Testis (tissue), 2 donors: ENCODE data around the gene OR2B2.

Source experiments
- POLR2A ChIP-seq: fragments of 450-650 bp; IDR thresholded peaks from one replicate; pipeline ENCODE4 v1.6.1; 2017; ENCODE audit warnings: antibody characterized with exemption, mild to moderate bottlenecking, moderate library complexity
- TF ChIP-seq, protein P1 (sequence below), 3 experiments: fragments of 450-650 bp in 2 of 3; fragments of 200-600 bp in 1 of 3; sonication (generic) in 1 of 3; IDR thresholded peaks; one replicate each; pipeline ENCODE4 v1.5.1; 2016 to 2019; ENCODE audit warnings: antibody characterized with exemption in 3 of 3, mild to moderate bottlenecking in 2 of 3, moderate library complexity in 1 of 3

DNA sequence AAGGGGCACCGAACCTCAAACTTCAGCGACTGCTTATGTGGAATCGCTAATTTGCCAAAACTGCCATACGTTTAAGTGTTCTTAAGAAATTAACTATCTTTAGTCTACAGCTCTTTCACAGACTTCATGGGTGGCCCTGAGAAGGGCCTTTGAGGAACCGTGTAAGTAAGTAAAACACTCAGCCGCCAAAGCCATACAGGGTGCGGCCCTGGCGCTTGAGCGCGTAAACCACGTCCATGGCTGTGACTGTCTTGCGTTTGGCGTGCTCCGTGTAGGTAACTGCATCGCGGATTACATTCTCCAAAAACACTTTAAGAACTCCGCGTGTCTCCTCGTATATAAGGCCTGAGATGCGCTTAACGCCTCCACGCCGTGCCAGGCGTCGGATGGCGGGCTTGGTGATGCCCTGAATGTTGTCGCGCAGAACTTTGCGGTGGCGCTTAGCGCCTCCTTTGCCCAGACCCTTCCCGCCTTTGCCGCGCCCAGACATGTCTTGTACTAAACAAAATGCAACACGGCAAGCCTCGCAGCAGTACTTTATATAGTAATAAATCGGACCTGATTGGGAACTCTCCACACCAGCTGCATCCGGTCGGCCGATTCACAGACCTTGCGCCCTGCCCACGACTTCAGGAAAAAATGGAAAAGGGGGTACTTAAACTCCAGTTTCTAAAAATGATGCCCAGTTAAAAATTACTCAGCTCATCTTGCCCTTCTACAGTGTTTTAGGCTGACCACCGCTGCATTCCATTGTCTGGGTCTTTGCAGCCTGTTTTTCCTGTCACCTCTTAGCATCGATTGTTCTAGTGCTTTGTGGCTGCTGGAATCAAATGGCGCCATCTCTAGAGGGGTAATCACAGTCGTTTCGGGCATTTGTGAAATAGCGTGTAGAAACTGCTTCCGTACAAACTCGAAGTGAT is 38.9 kb downstream of the OR2B2 start:
- no peak for TF ChIP-seq POLR2A
- TF ChIP-seq, protein P1, sequence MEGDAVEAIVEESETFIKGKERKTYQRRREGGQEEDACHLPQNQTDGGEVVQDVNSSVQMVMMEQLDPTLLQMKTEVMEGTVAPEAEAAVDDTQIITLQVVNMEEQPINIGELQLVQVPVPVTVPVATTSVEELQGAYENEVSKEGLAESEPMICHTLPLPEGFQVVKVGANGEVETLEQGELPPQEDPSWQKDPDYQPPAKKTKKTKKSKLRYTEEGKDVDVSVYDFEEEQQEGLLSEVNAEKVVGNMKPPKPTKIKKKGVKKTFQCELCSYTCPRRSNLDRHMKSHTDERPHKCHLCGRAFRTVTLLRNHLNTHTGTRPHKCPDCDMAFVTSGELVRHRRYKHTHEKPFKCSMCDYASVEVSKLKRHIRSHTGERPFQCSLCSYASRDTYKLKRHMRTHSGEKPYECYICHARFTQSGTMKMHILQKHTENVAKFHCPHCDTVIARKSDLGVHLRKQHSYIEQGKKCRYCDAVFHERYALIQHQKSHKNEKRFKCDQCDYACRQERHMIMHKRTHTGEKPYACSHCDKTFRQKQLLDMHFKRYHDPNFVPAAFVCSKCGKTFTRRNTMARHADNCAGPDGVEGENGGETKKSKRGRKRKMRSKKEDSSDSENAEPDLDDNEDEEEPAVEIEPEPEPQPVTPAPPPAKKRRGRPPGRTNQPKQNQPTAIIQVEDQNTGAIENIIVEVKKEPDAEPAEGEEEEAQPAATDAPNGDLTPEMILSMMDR (IDR thresholded peaks at IDR 0.05), result no peak
